ENCODE data around the gene ZNF414. TPM values are rescaled to one million over a fixed set of nuclear protein-coding genes. Genes with fewer than 3 reads are reported as not detected.

The ZNF414 gene
- total and polyA plus RNA-seq, 9 of the 15 experiments (the other 6 are each of a cell fraction or from before 2014, with no cell fraction given), result 0.03 to 27.2 (median 2.2) TPM; not detected in 2

DNA sequence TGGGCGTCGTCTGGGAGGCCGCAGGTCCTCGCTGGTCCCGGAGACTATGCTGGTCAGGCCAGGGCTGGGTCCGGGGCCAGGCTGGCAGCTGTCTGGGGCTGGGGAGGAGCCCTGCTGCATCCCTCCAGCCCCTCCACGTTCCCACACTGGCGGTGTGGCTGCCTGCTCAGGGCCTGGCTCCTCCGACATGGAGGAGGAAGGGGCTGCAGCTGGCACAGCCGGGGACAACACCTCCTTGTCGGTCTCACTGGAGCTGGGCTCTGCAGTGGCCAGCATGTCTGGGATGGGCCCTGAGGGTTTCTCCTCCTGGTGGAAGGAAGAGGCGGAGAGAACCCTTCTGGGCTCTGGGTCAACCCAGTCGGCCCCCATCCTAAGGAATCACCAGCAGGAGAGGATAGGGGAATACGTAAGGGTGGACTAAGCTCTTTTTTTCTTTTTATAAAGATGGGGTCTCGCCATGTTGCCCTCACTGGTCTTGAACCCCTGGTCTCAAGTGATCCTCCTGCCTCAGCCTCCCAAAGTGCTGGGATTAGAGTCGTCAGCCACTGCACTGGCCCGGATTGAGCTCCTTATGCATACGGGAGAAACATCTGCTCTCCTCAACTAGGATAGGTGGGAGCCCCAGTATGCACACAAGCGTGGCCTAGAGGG, 806 bp downstream of the ZNF414 start (continued):
- TF ChIP-seq NCOA1 (IDR thresholded peaks at IDR 0.05; ENCODE audit: low read depth), result 0 out of 2 replicates have a peak, but pooled peaks have one; percentile 17
- TF ChIP-seq, protein P1, sequence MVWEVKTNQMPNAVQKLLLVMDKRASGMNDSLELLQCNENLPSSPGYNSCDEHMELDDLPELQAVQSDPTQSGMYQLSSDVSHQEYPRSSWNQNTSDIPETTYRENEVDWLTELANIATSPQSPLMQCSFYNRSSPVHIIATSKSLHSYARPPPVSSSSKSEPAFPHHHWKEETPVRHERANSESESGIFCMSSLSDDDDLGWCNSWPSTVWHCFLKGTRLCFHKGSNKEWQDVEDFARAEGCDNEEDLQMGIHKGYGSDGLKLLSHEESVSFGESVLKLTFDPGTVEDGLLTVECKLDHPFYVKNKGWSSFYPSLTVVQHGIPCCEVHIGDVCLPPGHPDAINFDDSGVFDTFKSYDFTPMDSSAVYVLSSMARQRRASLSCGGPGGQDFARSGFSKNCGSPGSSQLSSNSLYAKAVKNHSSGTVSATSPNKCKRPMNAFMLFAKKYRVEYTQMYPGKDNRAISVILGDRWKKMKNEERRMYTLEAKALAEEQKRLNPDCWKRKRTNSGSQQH (CRISPR knock-in tag; IDR thresholded peaks at IDR 0.05), result no peak
- 0 out of 2 replicates have a peak, but pooled peaks have one; percentile 26 for TF ChIP-seq CTBP1 (IDR thresholded peaks at IDR 0.05; ENCODE audit: borderline replicate concordance)
- no peak for TF ChIP-seq GTF2E2 (tag; IDR thresholded peaks at IDR 0.05)

DNA sequence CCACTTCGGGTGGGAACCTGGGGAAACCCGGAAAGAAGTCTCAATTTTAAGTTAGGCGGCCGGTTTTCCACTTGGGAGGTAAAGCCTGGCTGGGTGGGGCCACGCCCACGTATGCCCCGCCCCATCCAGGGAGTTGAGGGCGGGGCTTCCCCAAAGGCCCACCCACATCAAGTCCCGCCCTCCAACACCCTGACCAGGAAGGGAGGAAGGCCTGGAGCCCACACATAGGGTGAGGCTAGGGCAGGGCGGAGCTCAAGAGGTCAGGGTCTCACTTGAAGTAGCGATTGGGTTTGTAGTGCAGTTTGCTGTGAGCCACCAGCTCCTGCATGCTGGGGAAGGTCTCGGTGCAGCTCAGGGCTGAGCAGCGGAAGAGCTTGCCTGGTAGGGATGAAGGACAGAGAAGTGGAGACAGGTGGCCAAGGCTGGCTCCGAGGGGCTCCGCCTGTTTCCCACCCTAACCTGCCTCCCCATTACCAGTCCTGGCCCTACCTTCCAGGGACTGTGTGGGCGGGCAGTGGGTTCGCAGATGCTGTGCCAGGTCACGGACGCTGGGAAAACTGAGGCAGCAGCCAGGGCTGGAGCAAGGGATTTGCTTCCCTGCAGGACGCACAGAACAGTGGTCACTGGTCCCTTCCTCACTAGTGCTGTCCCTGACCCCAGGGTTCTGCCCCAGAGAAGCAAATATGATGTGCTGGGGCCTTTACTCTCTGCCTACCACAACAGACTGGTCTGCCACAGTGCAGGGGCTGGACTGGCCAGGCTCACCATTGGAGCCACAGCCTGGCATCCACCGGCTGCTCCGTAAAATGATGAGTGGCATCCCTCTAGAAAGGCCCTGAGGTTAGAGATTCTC, 1.6 kb downstream of the ZNF414 start:
- 57% methylated on average over 19 of the region's 22 CpGs for WGBS (ENCODE audit: insufficient coverage, low coverage, missing lambda C conversion rate)
- Histone ChIP-seq H2AFZ (ENCODE audit: low read depth, low read length) (peak overlapping the region; percentile 47; the same call in 1 of the 2 replicates), H3K27me3 (ENCODE audit: control insufficient read depth in 2 of 2, insufficient read depth in 2 of 2, low read length in 2 of 2) (no peaks in the 10 kb centered on the region), H3K9ac (ENCODE audit: insufficient read depth in 1 of 2, low read depth in 2 of 2, low read length in 2 of 2) (peak overlapping the region; percentile 97 to 100), H3K4me1 (replicated peaks in 1 of 2; ENCODE audit: control insufficient read depth in 2 of 2, insufficient read depth in 2 of 2, low read length in 2 of 2) (peaks cover 33 to 46% of the 10 kb centered on the region in 2 experiments), H4K20me1 (replicated peaks; ENCODE audit: control insufficient read depth, insufficient read depth, low read length) (no peaks in the 10 kb centered on the region), H3K4me2 (ENCODE audit: insufficient read depth, low read length) (peak overlapping the region; percentile 83), H3K79me2 (ENCODE audit: control insufficient read depth, insufficient read depth, low read length) (peaks cover 7% of the 10 kb centered on the region; the same call in 1 of the 3 replicates), H3K27ac (ENCODE audit: extremely low read depth, low read depth, low read length) (peak overlapping the region; percentile 99), H3K9me3 (replicated peaks; ENCODE audit: control insufficient read depth, insufficient read depth, low read depth, low read length) (peaks cover 2% of the 10 kb centered on the region), H3K36me3 (ENCODE audit: control insufficient read depth, insufficient read depth, low read length) (peaks cover 2% of the 10 kb centered on the region; the same call in 1 of the 3 replicates), H3K4me3 (peak overlapping the region; percentile 77; the same call in 1 of the 2 replicates), H3K9me1 (ENCODE audit: control insufficient read depth, insufficient read depth, low read length) (no peaks in the 10 kb centered on the region)
- POLR2A ChIA-PET, result interaction anchor here (0.5 to 4.6 kb wide), 4 partner anchors 12 to 190 kb away, joined by 3 to 32 read pairs (median 6); partner anchors contain the start of gene HNRNPM
- ATAC-seq (peak; percentile 81), FAIRE-seq (peak; percentile 96), DNase-seq (ENCODE audit: extremely low read depth in 1 of 4, low spot score in 3 of 4) (peak; percentile 88 to 92 (median 90))
- intact Hi-C loops (cut with micrococcal nuclease), result loop anchor here (5.0 kb wide), 1 partner anchor 100 kb away; the partner anchor contains the start of gene MARCHF2
- CTCF ChIA-PET (ENCODE audit: low intra/inter-chr PET ratio), result interaction anchor here (0.5 kb wide), 1 partner anchor 162 kb away, joined by 3 read pairs; no protein-coding TSS in a partner anchor
- in situ Hi-C loops (cut with MboI), result no loop called here
- BruUV-seq (replicated peaks), result no TSS peak
- no peak for TF ChIP-seq KDM5B (IDR thresholded peaks at IDR 0.05; ENCODE audit: insufficient replicate concordance, low read depth, low read length)
- no peak for TF ChIP-seq ZNF785 (CRISPR knock-in tag; IDR thresholded peaks at IDR 0.05)
- TF ChIP-seq HMGN3 (IDR thresholded peaks at IDR 0.05; ENCODE audit: borderline replicate concordance, extremely low read depth, insufficient read length, low read depth, low read length), result no peak
- TF ChIP-seq CBX8 (IDR thresholded peaks at IDR 0.05; ENCODE audit: borderline replicate concordance, extremely low read depth, low read depth, low read length, poor library complexity, severe bottlenecking), result no peak
- no peak for TF ChIP-seq ZSCAN32 (CRISPR knock-in tag; IDR thresholded peaks at IDR 0.05)
- TF ChIP-seq JUND (IDR thresholded peaks at IDR 0.05; ENCODE audit: borderline replicate concordance, low read depth, low read length), result no peak
- TF ChIP-seq JUND (tag; IDR thresholded peaks at IDR 0.05; ENCODE audit: borderline replicate concordance, low read depth, low read length), result no peak
- TF ChIP-seq NR2C2 (CRISPR knock-in tag; IDR thresholded peaks at IDR 0.05), result no peak
- TF ChIP-seq NR2C2 (tag; IDR thresholded peaks at IDR 0.05), result 0 out of 2 replicates have a peak, but pooled peaks have one; percentile 19
- TF ChIP-seq HNRNPK (IDR thresholded peaks at IDR 0.05; ENCODE audit: low read depth, low read length, poor library complexity, severe bottlenecking), result no peak
- TF ChIP-seq FOSL1 (tag; conservative IDR thresholded peaks at IDR 0.05), result no peak
- TF ChIP-seq YBX1 (IDR thresholded peaks at IDR 0.05), result no peak
- TF ChIP-seq ZNF77 (CRISPR knock-in tag; IDR thresholded peaks at IDR 0.05), result no peak
- no peak for TF ChIP-seq XRCC4 (IDR thresholded peaks at IDR 0.05; ENCODE audit: extremely low read depth, insufficient read depth, insufficient read length)

All from K562 (cell line).